SKM-1 treated with dmso at 0.1 percent for 144 hours (cell line): Measurements from ENCODE around the gene DCTN4.
"Not testable (repeated sequence)": the region's sequence is repeated elsewhere in the genome, so short reads cannot be mapped to it uniquely, and the experiment has no call there.

Experiments used
- DNase-seq: peaks from one replicate; lab custom pipeline; 2025; ENCODE audit not compliant: unreplicated experiment; lab: John Stamatoyannopoulos, UW

The DCTN4 gene

DNA sequence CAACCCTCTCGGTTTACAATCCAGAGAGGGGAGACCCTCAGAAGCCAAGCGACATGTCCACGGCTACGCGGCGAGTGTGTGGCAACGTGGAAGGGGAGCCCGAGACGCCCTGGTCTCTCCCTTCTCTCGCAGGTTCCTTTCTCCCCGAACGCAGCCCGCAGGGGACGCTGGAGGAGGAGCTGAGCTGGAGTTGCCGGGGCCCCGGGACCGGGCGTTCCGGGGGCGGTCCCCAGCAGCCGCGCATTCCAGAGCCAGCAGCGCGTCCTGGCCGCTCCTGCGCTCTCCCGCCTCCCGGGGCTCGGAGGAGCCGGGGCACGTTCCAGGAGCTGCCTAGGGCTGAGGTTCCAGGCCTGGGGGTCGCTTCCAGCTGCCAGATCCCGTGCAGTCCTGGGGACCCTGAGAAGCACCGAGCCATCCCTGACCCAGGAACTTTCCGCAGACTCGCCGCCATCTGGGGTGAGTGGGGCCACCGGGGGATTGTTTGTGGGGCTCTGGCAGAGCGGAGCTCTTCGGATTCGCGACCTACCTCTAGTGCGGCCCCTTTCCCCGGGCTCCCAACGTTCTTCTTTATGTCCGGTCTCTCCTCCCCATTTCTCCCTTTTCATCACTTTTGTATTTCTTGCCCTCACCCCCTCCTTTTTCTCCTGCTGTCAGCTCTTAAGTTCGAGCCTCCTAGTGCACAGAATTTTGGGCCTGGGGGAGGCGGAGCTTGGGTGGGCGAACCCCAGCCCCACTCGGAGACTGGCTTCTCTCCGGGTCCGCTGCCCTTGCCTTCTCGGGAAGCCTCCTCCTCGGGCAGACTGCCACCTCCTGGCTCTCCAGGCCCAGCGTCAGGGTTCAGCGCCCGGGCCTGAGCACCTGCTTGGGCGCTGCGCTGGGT lies 19.9 kb upstream of the DCTN4 start, which contains the start of gene SMIM3:
Gene SMIM3, plus strand, starts transcription at position 241 of the 880 bp plus-strand sequence. CDS start 16,684 bp downstream, outside the sequence.
- peak; percentile 51 for DNase-seq

DNA sequence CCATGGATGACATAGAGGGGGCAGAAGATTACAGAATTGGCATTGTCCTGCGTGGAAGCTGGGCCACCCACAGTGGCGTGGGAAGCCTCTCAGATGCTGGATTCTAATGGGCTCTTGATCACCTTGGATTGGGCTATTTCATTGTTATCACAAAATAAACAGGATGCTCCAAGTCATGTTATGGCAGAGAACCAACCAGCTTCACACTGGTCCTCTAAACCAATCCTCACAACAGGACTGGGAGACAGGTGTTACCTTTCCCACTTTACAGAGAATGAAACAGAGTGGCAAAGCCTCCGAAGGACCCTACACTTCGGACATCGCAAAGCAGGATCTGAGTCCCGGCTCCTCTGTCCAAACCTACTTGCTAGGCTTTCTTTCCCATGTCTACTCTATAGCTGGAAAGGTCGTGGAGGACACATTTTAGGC lies 19.3 kb upstream of the DCTN4 start:
- DNase-seq = no peak

DNA sequence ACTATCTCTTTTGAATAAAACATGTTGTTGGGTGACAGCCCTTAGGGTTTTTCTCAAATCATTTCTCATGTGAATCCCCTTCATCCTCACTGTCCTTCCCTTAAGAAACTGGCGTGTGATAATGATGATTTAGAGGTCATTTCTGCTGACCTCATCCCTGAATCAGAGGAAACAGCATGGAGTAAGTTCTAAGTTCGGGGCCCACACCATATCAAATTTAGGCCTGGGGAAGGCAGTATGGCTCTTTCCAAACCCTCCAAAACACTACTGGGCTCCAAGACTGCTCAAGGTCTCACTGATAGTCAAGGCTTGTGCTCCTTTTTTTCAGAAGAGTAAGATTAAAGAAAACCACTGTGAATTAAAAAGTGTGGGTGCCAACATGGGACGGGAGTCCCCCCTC lies 18.9 kb upstream of the DCTN4 start:
- DNase-seq = no peak

DNA sequence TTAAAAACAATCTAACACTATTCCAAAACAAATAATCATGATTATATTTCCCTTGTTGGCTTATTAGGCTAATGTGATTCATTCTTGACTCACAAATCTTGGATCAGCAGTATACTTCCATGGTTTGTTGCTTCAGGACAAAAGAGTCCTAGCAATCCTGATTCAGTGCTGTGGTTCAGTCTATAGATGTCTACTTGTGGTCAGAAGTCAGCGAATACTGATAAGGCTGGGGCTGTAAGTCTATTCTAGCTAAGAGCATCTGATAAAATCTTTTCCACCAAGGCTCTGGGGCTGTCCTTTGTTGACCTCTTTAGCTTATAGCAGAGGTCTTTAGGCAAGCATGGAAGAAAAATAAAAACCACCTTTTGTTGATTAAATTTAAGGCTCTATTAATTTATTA lies 15.3 kb upstream of the DCTN4 start:
- peak; percentile 11 for DNase-seq

DNA sequence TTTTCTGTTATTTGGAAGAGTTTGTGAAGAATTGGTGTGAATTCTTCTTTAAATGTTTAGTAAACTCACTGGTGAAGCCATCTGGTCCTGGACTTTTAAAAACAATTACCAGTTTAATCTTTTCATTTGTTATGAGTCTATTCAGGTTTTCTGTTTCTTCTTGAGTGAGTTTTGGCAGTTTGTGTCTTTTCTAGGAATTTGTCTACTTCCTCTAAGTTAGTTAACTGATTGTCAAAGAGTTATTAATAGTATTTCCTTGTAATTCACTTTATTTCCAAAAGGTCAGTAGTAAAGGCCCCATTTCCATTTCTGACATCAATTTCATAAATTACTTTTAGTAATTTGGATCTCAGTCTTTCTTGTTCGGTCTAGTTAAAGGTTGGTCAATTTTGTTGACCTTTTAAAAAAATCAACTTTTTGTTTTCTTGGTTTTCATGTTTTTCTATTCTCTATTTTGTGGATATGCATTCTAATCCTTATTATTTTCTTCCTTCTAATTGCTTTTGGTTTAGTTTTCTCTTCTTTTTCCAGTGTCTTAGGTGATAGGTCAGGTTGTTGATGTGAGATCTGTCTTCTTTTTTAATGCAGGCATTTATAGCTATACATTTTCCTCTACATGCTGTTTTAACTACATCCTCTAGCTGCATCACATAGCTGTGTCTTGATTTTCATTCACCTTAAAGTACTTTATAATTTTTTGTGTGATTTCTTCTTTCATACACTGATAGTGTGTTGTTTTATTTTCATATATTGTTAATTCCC lies 12.4 kb upstream of the DCTN4 start:
- no peak for DNase-seq

DNA sequence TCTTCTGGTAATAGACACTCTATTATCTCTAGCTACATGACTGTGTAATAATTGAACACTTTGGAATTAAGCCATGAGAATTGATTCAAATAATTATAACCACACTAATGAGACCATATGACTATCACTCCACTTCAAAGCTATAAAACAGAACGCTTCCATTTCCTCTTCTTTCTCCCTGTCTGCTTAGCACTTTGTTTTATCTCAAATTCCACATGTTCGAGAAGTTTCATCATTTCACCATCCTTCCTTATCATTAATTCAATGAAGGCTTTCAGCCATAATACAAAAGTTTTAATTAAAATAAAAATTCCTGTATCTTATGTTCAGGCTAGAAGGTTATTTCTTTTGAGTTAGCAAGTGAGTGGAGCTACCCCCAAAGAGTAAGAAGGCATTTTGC lies 7.4 kb upstream of the DCTN4 start:
- DNase-seq = no peak

DNA sequence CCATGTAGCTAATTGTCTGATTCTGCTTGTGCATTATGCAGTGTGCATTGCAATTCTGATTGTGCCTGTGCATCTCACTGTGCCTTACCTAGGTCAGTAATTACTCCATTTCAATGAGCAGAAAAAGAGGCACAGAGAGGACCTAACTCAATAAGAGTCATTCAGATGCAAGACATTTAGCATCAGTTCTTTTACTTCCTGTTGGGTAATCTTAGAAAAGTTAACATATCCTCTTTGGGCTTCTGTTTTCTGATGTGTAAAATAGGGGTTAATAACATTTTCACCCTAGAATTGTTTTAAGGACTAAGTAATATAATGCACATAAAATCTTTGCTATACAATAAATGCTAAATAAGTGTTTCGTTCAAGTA lies 7.0 kb upstream of the DCTN4 start:
- peak; percentile 49 for DNase-seq

DNA sequence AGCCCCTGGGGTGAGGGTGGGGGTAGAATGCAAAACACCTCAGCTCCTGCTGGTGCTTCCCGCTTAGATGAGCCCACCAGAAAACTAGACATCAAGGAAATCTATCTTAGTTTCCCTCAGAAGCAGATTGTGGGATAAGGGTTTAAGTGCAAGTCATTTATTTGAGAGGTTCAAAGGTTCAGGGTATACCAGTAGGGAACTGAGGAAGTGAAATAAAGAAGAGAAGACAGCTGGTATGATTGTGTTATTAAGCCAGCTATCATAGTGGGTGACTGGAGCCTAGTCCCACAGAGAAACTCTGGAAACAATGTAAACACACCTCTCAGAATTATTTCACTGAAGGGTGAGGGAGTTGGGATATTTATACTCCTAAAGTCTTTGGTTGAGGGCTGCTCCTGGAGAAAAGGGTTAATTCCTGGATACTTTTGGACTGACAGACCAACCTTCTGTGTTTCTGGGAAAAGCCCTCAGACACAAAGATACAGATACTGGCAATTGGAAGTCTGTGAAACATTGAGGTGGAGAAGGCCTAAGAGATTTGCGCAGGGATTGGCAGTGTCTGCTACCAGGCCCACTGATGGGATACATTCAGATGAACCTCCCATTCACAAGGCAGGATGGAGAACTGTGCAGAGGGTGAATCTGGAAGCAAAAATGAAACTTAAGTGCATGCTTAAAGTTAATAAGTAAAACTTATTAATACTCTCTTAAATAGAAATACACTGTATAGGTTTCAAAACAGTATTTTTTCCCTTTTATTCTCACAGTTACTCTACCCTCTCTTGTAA lies 6.4 kb upstream of the DCTN4 start:
- DNase-seq = peak; percentile 66

DNA sequence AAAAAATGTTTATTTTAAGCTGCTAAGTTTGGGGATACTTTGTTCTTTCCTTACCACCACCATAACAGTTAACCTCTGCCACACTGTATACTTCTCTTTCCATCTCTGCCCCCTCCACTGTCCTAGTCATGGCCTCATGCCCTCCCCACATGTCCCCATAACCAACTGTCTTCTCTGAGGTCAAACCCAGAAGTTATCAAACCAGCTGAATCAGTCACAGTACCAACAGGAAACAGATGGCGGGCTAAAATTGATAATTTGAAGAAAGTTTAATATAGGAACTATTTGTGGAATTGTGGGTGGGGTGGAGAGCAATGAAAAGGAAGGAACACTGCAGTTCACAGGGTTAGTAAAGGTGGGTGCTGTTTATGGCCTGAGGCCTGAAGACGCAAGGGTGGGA lies 5.7 kb upstream of the DCTN4 start:
- DNase-seq = peak; percentile 50

DNA sequence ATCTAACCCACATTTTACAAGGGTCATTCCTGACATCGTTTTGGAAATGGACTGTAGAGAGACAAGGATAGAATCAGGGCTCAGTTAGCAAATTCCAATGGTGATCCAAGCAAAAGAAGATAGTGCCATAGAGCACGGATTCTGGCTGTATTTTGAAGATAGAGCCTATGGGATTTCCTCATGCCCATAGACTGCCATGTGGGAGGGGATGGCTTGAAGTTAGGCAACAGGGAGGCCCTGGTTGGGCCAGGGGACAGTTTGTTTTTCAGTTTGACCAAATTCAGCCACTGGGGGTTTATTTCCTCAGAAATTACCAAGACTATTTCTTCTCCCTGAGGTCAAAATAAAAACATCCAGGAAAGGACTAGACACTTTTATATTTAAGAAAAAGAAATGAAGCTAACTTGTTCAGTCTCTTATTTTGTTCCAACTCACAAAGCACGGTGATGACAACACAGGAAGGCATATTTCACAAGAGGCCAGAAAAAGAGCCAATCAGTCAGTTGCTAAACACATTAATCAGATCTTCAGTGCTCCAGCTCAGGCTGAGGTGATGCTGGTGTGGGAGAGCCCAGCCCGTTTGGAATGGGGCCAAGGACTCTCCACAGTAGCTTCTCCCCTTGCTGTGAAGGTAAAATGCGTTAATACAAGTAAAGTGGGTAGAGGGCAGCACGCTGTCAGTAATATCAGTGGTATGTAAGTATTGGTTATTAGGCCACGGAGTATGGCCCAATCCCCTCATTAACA lies 4.4 kb upstream of the DCTN4 start:
- DNase-seq = peak; percentile 96

DNA sequence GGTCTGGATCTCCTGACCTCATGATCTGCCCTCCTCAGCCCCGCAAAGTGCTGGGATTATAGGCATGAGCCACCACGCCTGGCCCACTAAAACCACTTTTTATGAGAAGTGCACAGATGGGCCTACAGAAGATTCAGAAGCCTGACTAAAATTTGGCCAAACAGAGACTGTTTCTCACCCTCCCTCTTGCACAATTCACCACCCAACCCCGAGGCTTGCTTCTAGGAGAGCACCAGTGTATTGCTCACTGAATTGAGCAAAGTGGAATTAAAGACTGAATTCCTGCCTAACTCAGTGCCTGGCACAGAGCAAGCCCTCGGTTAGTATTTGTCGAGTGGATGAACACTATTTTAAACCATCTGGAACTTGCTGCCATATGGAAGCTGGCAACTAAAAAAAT lies 3.4 kb upstream of the DCTN4 start:
- peak; percentile 87 for DNase-seq

DNA sequence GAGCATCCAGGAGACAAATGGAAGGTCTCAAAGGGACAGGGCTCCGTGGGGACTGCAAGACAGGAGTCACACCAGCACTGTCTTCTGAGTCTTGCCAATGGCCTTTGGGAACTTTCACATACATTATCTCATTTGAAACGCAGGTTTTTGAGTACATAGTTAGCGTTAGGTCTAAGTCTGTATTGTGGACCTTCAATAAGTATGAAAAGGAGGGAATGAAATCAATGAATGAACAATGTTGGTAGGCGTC lies 442 bp upstream of the DCTN4 start:
- no peak for DNase-seq

DNA sequence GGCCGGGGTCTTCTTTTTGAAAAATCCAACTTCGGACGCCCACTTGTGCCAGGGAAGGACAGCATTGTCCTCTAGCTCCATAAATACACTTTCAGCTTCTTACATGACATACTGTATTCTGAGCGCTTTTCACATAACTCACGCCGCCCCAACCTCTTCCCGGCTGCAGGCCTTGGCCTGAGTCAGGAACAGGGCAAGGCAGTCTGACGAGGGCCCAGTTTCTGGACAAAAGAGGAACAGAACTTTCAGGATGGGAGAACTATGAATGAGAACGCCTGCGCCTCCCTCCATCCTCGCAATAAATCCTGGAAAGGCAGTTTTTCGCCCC lies 650 bp downstream of the DCTN4 start:
- DNase-seq = no peak

DNA sequence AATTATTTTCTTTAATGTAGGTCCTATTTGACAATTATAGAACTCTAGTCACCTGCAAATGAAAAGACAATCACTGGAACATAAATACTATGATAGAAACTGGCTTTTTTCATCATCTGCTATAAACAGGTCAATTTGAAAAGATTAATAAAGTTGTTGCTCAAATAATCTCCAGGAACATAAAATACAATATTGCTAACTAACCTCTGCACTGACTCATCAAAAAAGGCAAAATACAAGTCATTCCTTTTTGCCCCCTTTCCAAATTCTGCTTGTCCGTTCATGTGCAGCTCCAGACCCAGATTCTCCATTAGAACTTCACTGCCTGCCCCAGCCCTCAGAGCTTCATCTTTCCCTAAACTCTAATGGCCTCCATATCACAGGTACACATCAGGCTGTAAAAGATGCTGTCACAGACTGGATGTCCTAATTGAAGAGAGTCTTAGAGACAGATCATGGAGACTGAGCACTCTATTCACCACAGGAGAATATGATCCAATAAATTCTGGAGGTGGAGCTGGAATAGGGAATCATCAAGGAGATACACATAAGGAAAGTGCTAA lies 1.6 kb downstream of the DCTN4 start:
- no peak for DNase-seq

DNA sequence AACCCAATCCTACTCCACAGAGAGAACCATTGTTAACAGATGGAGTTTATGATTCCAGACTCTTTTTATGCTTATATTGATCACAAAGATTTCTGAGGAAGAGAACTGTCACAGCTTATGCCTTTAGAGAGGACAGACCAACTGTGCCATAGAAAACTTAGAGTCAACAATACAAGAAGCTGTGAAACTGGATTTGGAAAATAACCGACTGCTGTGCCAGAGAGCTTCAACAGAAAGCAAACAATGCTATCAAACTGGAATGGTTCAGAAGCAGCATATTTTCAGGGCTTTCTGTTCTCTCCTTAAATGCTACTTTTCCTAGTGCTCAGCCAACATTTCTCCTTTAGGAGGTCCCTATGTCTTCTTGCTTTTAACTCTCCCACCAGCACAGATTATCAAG lies 5.0 kb downstream of the DCTN4 start:
- DNase-seq = no peak

DNA sequence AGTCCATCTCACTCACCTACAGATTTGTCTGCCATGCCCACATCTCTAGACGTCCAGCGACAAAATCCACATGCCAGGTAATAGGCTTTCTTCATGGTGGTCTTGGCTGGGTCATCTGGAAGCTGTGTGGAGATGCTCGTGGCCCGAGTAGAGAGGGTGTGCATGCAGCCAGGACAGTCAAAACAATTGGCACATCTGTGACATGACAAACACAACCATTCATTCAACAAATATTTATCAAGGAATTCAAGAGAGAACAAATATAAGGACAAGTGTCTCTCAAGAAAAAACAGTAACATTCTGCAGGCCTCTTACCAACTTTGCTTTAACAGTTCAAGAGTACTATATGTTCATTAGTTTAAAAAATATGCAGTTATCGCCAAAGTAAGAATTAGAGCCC lies 5.4 kb downstream of the DCTN4 start:
- DNase-seq = no peak

DNA sequence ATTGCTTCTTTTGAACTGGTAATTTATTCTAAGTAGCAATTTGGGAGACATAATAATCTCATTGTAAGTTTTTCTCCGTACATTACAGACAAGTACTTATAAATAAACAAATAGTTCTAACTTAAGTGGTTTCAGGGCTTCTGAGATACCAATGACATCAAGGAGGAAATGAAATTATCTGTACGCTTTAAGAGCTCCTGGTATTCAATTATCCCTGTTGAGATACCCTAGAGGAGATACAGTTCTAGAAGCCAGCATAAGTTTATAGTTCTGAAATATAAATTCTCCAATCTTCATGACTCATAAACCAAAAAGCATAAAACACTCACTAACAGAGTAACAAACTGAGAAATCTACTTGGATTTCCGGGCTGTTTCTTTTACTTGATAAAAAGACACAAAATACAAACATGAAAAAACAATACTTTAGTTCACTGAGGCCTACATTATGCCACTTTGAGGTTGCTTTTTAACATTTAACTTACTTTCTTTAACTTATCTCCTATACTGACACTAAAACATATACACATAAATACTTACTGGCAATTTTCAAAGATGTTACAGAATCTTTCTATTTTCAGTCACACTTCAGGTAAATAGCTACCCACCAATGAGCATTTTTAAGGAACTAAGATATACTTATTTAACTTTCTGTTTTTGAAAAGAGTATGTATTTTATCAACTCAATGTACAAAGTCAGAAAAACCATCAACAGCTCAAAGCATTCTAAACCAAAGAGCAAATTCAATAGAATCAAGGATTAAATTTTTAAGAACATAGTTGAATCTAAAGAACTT lies 7.5 kb downstream of the DCTN4 start:
- DNase-seq = no peak

DNA sequence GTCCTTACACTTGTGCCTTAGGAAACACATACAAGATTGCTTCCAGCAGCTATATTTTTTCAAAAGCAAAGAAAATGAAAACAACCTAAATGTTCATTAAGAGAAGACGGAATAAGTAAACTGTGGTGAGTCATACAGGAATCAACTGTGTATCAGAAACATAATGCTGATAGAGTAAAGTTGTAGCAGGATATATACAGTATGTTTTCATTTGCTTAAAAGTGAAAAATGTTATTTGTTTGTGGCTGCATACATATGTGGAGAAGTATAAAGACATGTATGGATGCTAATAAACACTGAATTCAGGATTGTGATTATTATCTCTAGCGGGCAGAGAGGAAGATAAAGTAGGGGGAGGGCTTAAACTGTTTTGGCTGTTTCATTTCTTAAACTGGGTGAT lies 8.3 kb downstream of the DCTN4 start:
- no peak for DNase-seq

DNA sequence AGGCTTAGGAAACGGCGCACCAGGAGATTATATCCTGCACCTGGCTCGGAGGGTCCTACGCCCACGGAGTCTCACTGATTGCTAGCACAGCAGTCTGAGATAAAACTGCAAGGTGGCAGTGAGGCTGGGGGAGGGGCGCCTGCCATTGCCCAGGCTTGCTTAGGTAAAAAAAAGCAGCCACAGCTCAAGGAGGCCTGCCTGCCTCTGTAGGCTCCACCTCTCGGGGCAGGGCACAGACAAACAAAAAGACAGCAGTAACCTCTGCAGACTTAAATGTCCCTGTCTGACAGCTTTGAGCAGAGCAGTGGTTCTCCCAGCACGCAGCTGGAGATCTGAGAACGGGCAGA lies 15.7 kb downstream of the DCTN4 start:
- not testable (repeated sequence) for DNase-seq

DNA sequence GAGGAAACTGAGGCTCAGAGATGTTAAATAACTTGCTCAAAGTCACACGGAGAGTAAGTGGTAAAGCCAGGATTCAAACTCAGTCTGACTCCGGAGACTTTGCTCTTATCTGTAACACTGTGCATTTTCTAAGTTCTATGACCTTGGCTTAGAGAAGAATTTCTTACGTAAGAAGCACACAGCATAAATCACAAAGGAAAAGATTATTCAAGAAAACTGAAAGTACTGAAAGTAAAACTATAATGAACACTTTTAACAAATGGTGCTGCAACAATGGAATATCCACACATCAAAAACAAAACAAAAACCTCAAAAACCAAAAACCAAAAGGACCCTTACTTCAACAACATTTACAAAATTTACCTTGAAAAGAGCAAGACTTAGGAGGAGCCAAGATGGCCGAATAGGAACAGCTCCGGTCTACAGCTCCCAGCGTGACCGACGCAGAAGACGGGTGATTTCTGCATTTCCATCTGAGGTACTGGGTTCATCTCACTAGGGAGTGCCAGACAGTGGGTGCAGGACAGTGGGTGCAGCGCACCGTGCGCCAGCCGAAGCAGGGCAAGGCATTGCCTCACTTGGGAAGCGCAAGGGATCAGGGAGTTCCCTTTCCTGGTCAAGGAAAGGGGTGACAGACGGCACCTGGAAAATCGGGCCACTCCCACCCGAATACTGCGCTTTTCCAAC lies 16.2 kb downstream of the DCTN4 start:
- DNase-seq = not testable (repeated sequence)
